ENCODE measurements around the gene UGT2B17. TPM values are rescaled to one million over a fixed set of nuclear protein-coding genes. Genes with fewer than 3 reads are reported as not detected.
"Not testable (repeated sequence)": the region's sequence is repeated elsewhere in the genome, so short reads cannot be mapped to it uniquely, and the experiment has no call there.

The UGT2B17 gene
- polyA plus RNA-seq, 3 donors from 2014 or later: not detected

- Mint-ChIP-seq H3K27me3 (ENCODE audit: low read depth in 3 of 3) (peaks cover 0 to 2% (median 2%) of the 10 kb centered on the region in 3 donors), H3K4me3 (no peak overlapping the region), H3K27ac (no peak overlapping the region), H3K36me3 (no peaks in the 10 kb centered on the region), H3K9me3 (peaks cover 0 to 26% (median 10%) of the 10 kb centered on the region in 6 donors), H3K4me1 (no peaks in the 10 kb centered on the region)
- DNase-seq: no peak
These were observed 6.2 kb upstream of the UGT2B17 start for GRCh38 chr4:68582339-68582717.

GRCh38 chr4:68581383-68582338 is 5.5 kb upstream of the UGT2B17 start:
- Mint-ChIP-seq H3K27me3 (ENCODE audit: low read depth in 3 of 3) (peaks cover 0 to 2% (median 2%) of the 10 kb centered on the region in 3 donors), H3K36me3 (no peaks in the 10 kb centered on the region), H3K9me3 (peaks cover 0 to 27% (median 10%) of the 10 kb centered on the region in 6 donors), H3K4me1 (no peaks in the 10 kb centered on the region), H3K27ac (no peak overlapping the region), H3K4me3 (no peak overlapping the region)
- no peak for DNase-seq

- Mint-ChIP-seq H3K9me3 (peaks cover 0 to 27% (median 9%) of the 10 kb centered on the region in 6 donors), H3K4me1 (no peaks in the 10 kb centered on the region), H3K27me3 (ENCODE audit: low read depth in 3 of 3) (peaks cover 0 to 2% (median 2%) of the 10 kb centered on the region in 3 donors), H3K36me3 (no peaks in the 10 kb centered on the region), H3K27ac (no peak overlapping the region), H3K4me3 (no peak overlapping the region)
- no peak for DNase-seq
These were observed 1.5 kb upstream of the UGT2B17 start for GRCh38 chr4:68577590-68577989.

- peaks cover 0 to 14% (median 8%) of the 10 kb centered on the region in 6 donors for H3K9me3 Mint-ChIP-seq
- not testable (repeated sequence) for DNase-seq; H3K36me3 Mint-ChIP-seq; H3K27me3 Mint-ChIP-seq (ENCODE audit: low read depth in 3 of 3); H3K4me1 Mint-ChIP-seq; H3K27ac Mint-ChIP-seq; H3K4me3 Mint-ChIP-seq
These were observed 486 bp downstream of the UGT2B17 start for GRCh38 chr4:68575636-68576035.

DNA sequence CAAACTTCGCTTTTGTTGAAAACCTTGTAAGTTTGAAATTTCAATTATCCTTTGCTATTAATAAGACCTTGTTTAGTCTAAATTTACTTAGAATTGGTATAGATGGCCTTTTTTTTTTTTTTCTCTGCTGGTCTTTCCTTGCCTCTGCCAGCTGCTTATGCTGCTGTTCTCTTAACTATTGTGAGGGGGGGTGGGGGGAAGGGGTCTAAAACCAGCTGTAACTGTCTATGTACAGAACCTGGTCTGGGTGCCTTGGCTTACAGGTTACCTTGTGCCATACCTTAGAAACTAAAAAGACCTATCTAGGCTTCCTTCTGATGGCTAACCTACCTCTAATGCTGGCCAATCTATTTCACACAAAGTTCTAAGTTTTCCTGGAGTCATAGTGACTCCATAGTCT is 1.0 kb downstream of the UGT2B17 start:
- Mint-ChIP-seq H3K4me3 (no peak overlapping the region), H3K9me3 (peaks cover 0 to 10% (median 5%) of the 10 kb centered on the region in 6 donors), H3K27ac (no peak overlapping the region), H3K36me3 (no peaks in the 10 kb centered on the region), H3K4me1 (no peaks in the 10 kb centered on the region), H3K27me3 (ENCODE audit: low read depth in 3 of 3) (peaks cover 0 to 2% (median 2%) of the 10 kb centered on the region in 3 donors)
- DNase-seq: no peak

- Mint-ChIP-seq H3K27me3 (ENCODE audit: low read depth in 3 of 3) (peaks cover 0 to 2% (median 0%) of the 10 kb centered on the region in 3 donors), H3K4me3 (no peak overlapping the region), H3K36me3 (no peaks in the 10 kb centered on the region), H3K27ac (no peak overlapping the region), H3K9me3 (peaks cover 0 to 4% (median 2%) of the 10 kb centered on the region in 6 donors), H3K4me1 (no peaks in the 10 kb centered on the region)
- DNase-seq: no peak
These were observed 3.4 kb downstream of the UGT2B17 start for GRCh38 chr4:68572653-68573170.

- Mint-ChIP-seq H3K9me3 (peaks cover 0 to 2% (median 0%) of the 10 kb centered on the region in 6 donors), H3K36me3 (no peaks in the 10 kb centered on the region), H3K4me1 (no peaks in the 10 kb centered on the region), H3K27ac (no peak overlapping the region), H3K27me3 (ENCODE audit: low read depth in 3 of 3) (no peaks in the 10 kb centered on the region), H3K4me3 (no peak overlapping the region)
- DNase-seq: no peak
These were observed 6.0 kb downstream of the UGT2B17 start for GRCh38 chr4:68570122-68570507.

- peaks cover 0 to 2% (median 0%) of the 10 kb centered on the region in 6 donors for H3K9me3 Mint-ChIP-seq
- H3K36me3 Mint-ChIP-seq: no peaks in the 10 kb centered on the region
- no peak for DNase-seq
- no peaks in the 10 kb centered on the region for H3K4me1 Mint-ChIP-seq
- H3K27ac Mint-ChIP-seq: no peak overlapping the region
- no peaks in the 10 kb centered on the region for H3K27me3 Mint-ChIP-seq (ENCODE audit: low read depth in 3 of 3)
- H3K4me3 Mint-ChIP-seq: no peak overlapping the region
These were observed 6.5 kb downstream of the UGT2B17 start for GRCh38 chr4:68569466-68570121.

DNA sequence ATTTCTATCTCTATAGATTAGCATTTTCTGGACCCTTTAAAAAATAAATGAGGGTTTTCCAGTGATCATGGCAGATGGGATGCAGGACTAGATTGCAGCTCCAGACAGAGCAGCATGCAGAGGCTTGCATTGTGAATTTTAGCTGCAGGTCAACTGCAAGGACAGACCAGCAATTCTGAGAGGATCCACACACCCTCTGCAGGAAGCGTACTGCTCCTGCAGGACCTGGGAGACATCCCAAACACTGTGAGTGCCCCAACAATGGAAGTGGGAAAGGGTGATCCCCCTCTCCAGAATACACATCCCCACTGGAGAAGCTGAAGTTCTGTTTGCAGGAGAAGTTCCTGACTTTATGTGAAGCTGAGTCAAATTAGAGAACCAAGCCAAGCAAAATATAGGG is 7.1 kb downstream of the UGT2B17 start:
- not testable (repeated sequence) for H3K9me3 Mint-ChIP-seq; H3K27me3 Mint-ChIP-seq (ENCODE audit: low read depth in 3 of 3); H3K4me3 Mint-ChIP-seq; H3K36me3 Mint-ChIP-seq; H3K27ac Mint-ChIP-seq; DNase-seq; H3K4me1 Mint-ChIP-seq

GRCh38 chr4:68568535-68568934 is 7.6 kb downstream of the UGT2B17 start:
- H3K27ac Mint-ChIP-seq; H3K27me3 Mint-ChIP-seq (ENCODE audit: low read depth in 3 of 3); DNase-seq; H3K9me3 Mint-ChIP-seq; H3K4me3 Mint-ChIP-seq; H3K4me1 Mint-ChIP-seq; H3K36me3 Mint-ChIP-seq: not testable (repeated sequence)

- DNase-seq, H3K4me3 Mint-ChIP-seq, H3K4me1 Mint-ChIP-seq: not testable (repeated sequence)
These were observed 9.8 kb downstream of the UGT2B17 start for GRCh38 chr4:68566364-68566763.

DNA sequence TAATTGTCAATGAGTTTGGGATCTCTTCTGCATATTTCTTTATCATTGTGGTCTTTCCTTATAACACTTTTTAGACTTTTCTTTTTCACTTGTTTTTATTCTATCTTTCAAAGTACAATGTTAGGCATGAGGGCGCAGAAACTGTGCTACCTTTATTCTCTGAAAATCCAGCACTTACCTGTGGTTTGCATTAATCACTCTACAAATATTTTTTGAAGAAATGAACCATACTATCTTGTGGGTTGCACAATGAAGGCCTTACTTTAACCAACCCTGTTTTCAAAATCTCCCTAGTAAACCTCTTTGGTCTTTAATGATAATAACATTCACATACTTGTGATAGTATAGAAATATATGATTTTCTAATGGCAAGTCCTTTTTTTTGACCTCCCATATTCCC is 11.0 kb downstream of the UGT2B17 start:
- H3K4me3 Mint-ChIP-seq; H3K9me3 Mint-ChIP-seq; H3K27me3 Mint-ChIP-seq (ENCODE audit: low read depth in 3 of 3); H3K27ac Mint-ChIP-seq; H3K36me3 Mint-ChIP-seq; DNase-seq; H3K4me1 Mint-ChIP-seq: not testable (repeated sequence)

More at GRCh38 chr4:68566364-68566763, 9.8 kb downstream of the UGT2B17 start:
- not testable (repeated sequence) for H3K27me3 Mint-ChIP-seq (ENCODE audit: low read depth in 3 of 3); H3K9me3 Mint-ChIP-seq; H3K27ac Mint-ChIP-seq; H3K36me3 Mint-ChIP-seq

DNA sequence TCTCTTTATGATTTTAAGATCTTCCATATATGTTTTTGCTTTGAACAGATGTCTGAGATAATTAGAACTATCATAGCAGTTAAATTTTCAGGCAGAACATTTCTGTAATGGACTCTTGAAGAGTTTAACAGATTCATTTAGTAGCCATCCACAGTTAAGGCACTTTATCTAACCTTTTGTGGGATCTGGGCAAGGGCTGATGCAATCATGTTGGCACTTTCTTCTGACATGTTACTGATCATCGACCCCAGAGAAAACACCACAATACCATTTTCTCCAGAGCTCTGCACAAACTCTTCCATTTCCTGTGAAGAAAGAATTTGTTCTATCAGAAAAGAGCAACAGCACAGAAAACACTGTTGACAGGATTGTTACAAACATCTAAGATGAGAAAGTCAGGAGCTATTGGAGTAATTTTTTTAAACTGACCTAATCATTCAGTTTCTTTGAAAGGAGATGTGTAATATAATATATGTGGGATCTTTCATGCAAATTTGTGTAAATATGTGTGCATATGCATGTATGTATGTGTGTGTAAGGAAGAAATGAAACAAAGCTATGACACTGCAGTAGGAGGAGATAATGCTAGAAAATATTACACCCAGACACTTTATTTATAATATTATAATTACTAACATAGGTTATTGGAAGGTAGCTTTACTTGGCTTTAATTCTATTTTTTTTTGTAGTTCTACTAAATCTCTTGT is 15.6 kb downstream of the UGT2B17 start:
- H3K9me3 Mint-ChIP-seq; H3K27ac Mint-ChIP-seq; H3K4me3 Mint-ChIP-seq; H3K36me3 Mint-ChIP-seq; DNase-seq; H3K27me3 Mint-ChIP-seq (ENCODE audit: low read depth in 3 of 3); H3K4me1 Mint-ChIP-seq: not testable (repeated sequence)

GRCh38 chr4:68553830-68554229 is 22.3 kb downstream of the UGT2B17 start:
- H3K4me3 Mint-ChIP-seq; DNase-seq; H3K4me1 Mint-ChIP-seq; H3K9me3 Mint-ChIP-seq; H3K27me3 Mint-ChIP-seq (ENCODE audit: low read depth in 3 of 3); H3K27ac Mint-ChIP-seq; H3K36me3 Mint-ChIP-seq: not testable (repeated sequence)

Measured in immature natural killer cell (primary cell).